HG02798 (cell line): ENCODE data around the gene GLCE.

Source experiments
- ATAC-seq: cut with Tn5 transposase; IDR thresholded peaks from one replicate; pipeline ENCODE4 v1.9.1; 2021; ENCODE audit warnings: mild to moderate bottlenecking; ENCODE audit not compliant: unreplicated experiment, poor library complexity

The GLCE gene

GRCh38 chr15:69160141-69160993, at the start of gene GLCE:
TSS of gene GLCE (plus strand) at chr15:69160635. CDS start at chr15:69255807, 95,172 bp downstream.
- ATAC-seq = peak; percentile 97

GRCh38 chr15:69114331-69114928, 46.0 kb upstream of the GLCE start:
- ATAC-seq = no peak

- no peak for ATAC-seq
These were observed 45.4 kb upstream of the GLCE start for GRCh38 chr15:69115031-69115430.

GRCh38 chr15:69116391-69116790, 44.0 kb upstream of the GLCE start:
- no peak for ATAC-seq

GRCh38 chr15:69117431-69117871, 43.0 kb upstream of the GLCE start:
- no peak for ATAC-seq

GRCh38 chr15:69118089-69118488, 42.3 kb upstream of the GLCE start:
- ATAC-seq = no peak

- ATAC-seq = no peak
These were observed 41.4 kb upstream of the GLCE start for GRCh38 chr15:69119001-69119400.

- no peak for ATAC-seq
These were observed 40.6 kb upstream of the GLCE start for GRCh38 chr15:69119683-69120395.

GRCh38 chr15:69120732-69121131, 39.7 kb upstream of the GLCE start:
- ATAC-seq = no peak

- ATAC-seq = no peak
These were observed 39.1 kb upstream of the GLCE start for GRCh38 chr15:69121198-69121828.

- no peak for ATAC-seq
These were observed 35.2 kb upstream of the GLCE start for GRCh38 chr15:69125236-69125635.

- no peak for ATAC-seq
These were observed 34.4 kb upstream of the GLCE start for GRCh38 chr15:69126054-69126469.

- no peak for ATAC-seq
These were observed 33.1 kb upstream of the GLCE start for GRCh38 chr15:69127306-69127705.

GRCh38 chr15:69128667-69129311, 31.6 kb upstream of the GLCE start:
- no peak for ATAC-seq

- no peak for ATAC-seq
These were observed 28.8 kb upstream of the GLCE start for GRCh38 chr15:69131362-69132220.

GRCh38 chr15:69132430-69132829, 28.0 kb upstream of the GLCE start:
- ATAC-seq = no peak

- ATAC-seq = no peak
These were observed 27.2 kb upstream of the GLCE start for GRCh38 chr15:69132977-69133861.

- no peak for ATAC-seq
These were observed 26.4 kb upstream of the GLCE start for GRCh38 chr15:69133862-69134519.
